ENCODE measurements around the gene ELOVL2. TPM values are rescaled to one million over a fixed set of nuclear protein-coding genes. Genes with fewer than 3 reads are reported as not detected.

The ELOVL2 gene
- total RNA-seq, 1 experiment from 2014 or later, result 0.07 TPM

GRCh38 chr6:11002176-11002575 is 41.9 kb downstream of the ELOVL2 start:
- RAD21 ChIA-PET (ENCODE audit: low non-redundant PET in 1 of 2, low total read pairs in 2 of 2, uncharacterized antibody in 2 of 2, unreplicated experiment in 2 of 2), result no interaction called here
- ATAC-seq (no peak), DNase-seq (ENCODE audit: low read depth, low spot score) (no peak)
- Histone ChIP-seq H3K36me3 (ENCODE audit: control insufficient read depth in 1 of 2, insufficient read depth in 2 of 2, low read length in 2 of 2) (no peaks in the 10 kb centered on the region), H3K79me2 (ENCODE audit: insufficient read depth, low read length) (no peaks in the 10 kb centered on the region), H3K27ac (ENCODE audit: low read depth, low read length) (no peak overlapping the region), H3K27me3 (ENCODE audit: insufficient read depth, low read length) (no peaks in the 10 kb centered on the region), H2AFZ (ENCODE audit: low read depth, low read length, poor library complexity, severe bottlenecking) (no peak overlapping the region), H3K4me2 (ENCODE audit: low read length) (no peak overlapping the region), H3K9me2 (ENCODE audit: insufficient read depth) (no peaks in the 10 kb centered on the region), H3K9me3 (ENCODE audit: control insufficient read depth in 1 of 2, insufficient read depth in 1 of 2, low read depth in 1 of 2, low read length in 2 of 2) (no peaks in the 10 kb centered on the region), H4K20me1 (ENCODE audit: insufficient read depth) (no peaks in the 10 kb centered on the region), H3K4me3 (replicated peaks in 1 of 2; ENCODE audit: low read depth in 1 of 2, low read length in 2 of 2) (no peak overlapping the region), H3K9ac (ENCODE audit: low read length) (no peak overlapping the region), H3K4me1 (ENCODE audit: control insufficient read depth in 1 of 2, insufficient read depth in 2 of 2, low read length in 2 of 2) (peaks cover 0 to 2% of the 10 kb centered on the region in 2 experiments; a peak in 1 of 4 replicates)
- POLR2A ChIA-PET, result no interaction called here
- CTCF ChIA-PET, result no interaction called here
- intact Hi-C loops (cut with micrococcal nuclease), result no loop called here
- BruUV-seq (replicated peaks), result no TSS peak
- TF ChIP-seq EGR1 (IDR thresholded peaks at IDR 0.05; ENCODE audit: low read depth) (no peak), POLR2AphosphoS5 (IDR thresholded peaks at IDR 0.05; ENCODE audit: low read depth, low read length) (no peak), EZH2 (IDR thresholded peaks at IDR 0.05) (no peak), EZH2phosphoT487 (IDR thresholded peaks at IDR 0.05; ENCODE audit: borderline replicate concordance) (no peak), YY1 (IDR thresholded peaks at IDR 0.05; ENCODE audit: extremely low read depth, insufficient replicate concordance, low read depth, low read length) (no peak), ZNF274 (IDR thresholded peaks at IDR 0.05; ENCODE audit: low read depth, low read length) (no peak), ELF1 (IDR thresholded peaks at IDR 0.05; ENCODE audit: borderline replicate concordance, low read depth) (no peak), CEBPB (IDR thresholded peaks at IDR 0.05; ENCODE audit: low read depth) (no peak), FOSL1 (IDR thresholded peaks at IDR 0.05; ENCODE audit: low read depth) (no peak), SP1 (IDR thresholded peaks at IDR 0.05; ENCODE audit: low read depth) (no peak), SRF (IDR thresholded peaks at IDR 0.05; ENCODE audit: low read depth) (no peak), MAX (IDR thresholded peaks at IDR 0.05) (no peak), CTCF (IDR thresholded peaks at IDR 0.05 in 2 of 3, conservative IDR thresholded peaks at IDR 0.05 in 1 of 3; ENCODE audit: borderline replicate concordance in 1 of 3, insufficient read depth in 1 of 3, low read depth in 2 of 3, low read length in 2 of 3) (no peak), TCF7L2 (IDR thresholded peaks at IDR 0.05; ENCODE audit: borderline replicate concordance, extremely low read depth, insufficient read depth, insufficient read length) (no peak), ZFX (IDR thresholded peaks at IDR 0.05) (no peak), SIN3A (IDR thresholded peaks at IDR 0.05; ENCODE audit: low read depth) (no peak), ATF3 (IDR thresholded peaks at IDR 0.05) (no peak)
- TF ChIP-seq, protein P1, sequence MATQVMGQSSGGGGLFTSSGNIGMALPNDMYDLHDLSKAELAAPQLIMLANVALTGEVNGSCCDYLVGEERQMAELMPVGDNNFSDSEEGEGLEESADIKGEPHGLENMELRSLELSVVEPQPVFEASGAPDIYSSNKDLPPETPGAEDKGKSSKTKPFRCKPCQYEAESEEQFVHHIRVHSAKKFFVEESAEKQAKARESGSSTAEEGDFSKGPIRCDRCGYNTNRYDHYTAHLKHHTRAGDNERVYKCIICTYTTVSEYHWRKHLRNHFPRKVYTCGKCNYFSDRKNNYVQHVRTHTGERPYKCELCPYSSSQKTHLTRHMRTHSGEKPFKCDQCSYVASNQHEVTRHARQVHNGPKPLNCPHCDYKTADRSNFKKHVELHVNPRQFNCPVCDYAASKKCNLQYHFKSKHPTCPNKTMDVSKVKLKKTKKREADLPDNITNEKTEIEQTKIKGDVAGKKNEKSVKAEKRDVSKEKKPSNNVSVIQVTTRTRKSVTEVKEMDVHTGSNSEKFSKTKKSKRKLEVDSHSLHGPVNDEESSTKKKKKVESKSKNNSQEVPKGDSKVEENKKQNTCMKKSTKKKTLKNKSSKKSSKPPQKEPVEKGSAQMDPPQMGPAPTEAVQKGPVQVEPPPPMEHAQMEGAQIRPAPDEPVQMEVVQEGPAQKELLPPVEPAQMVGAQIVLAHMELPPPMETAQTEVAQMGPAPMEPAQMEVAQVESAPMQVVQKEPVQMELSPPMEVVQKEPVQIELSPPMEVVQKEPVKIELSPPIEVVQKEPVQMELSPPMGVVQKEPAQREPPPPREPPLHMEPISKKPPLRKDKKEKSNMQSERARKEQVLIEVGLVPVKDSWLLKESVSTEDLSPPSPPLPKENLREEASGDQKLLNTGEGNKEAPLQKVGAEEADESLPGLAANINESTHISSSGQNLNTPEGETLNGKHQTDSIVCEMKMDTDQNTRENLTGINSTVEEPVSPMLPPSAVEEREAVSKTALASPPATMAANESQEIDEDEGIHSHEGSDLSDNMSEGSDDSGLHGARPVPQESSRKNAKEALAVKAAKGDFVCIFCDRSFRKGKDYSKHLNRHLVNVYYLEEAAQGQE (IDR thresholded peaks at IDR 0.05; ENCODE audit: low read depth), result no peak
